ENCODE results near the gene SYT9.

Gene SYT9

GRCh38 chr11:7427733-7428132 lies 176.0 kb downstream of the SYT9 start:
- DNase-seq (ENCODE audit: low read depth in 2 of 2): no peak

GRCh38 chr11:7428196-7428595 lies 176.5 kb downstream of the SYT9 start:
- DNase-seq (ENCODE audit: low read depth in 2 of 2): no peak

DNA sequence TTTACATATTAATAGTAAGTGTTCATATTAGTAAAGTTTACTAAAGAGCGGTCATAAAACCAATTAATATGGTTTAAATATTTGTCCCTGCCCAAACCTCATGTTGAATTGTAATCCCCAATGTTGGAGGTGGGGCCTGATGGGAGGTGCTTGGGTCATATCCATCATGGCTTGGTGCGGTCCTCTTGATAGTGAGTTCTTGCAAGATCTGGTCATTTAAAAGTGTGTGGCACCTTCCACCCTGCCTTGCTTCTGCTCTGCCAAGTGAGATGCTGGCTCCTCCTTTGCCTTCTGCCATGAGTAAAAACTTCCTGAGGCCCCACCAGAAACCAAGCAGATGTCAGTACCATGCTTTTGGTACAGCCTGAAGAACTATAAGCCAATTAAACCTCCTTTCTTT lies 178.8 kb downstream of the SYT9 start:
- DNase-seq (ENCODE audit: low read depth in 2 of 2): no peak

DNA sequence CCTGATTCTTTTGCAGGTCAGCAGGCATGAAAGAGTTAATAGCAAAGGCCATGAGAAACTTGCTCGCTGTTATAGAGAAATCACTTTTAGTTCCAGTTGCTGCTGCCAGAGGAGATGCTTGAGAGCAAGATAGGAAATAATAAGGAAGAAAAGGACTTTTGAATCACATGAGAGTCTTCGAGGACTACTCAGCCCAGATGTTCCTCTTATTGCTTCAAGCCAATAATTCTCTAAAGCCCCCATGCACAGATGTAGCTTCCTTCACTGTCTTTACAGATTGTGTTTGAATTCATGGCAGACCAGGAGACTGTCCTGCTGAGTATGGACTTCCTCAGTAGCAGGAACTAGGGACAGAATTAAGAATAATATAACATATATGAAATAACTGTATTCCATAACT lies 183.5 kb downstream of the SYT9 start:
- DNase-seq (ENCODE audit: low read depth in 2 of 2): no peak

DNA sequence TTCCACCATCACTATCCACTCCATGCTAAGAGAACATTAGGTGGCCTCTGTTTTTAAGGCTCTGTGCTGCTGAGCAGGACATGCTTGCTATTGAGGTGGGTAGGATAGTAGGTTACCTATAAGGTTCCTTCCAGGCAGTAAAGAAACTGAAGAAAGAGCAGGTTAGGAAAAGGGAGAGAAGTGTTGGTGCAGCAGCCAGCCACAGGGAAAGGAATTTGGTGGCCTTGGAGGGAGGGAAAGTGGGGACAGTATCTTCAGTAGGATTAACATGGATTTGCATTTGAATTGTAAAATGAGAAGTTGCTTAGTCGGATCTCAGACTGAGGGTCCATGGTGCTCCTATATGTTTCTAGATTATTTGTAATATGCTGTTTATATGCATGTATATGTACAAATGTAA lies 184.4 kb downstream of the SYT9 start:
- DNase-seq (ENCODE audit: low read depth in 2 of 2): no peak

DNA sequence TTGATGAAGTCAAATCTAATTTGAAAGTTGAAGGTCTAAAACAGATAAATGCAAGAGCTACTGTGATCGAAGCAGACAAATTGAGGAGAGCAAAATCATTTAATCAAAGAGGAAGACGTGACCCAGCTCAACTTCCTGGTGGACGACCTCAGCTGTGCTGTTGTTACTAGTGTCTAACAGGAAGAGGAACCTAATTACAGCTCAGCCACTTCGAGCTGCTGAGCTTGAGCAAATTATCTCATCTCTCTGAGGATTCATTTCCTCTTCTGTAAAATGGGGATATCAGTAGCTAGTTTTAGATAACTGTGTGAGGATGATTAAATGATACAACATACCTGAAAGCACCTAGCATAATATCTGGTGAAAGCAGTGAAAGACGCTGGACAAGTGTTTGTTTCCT lies 185.0 kb downstream of the SYT9 start:
- no peak for DNase-seq (ENCODE audit: low read depth in 2 of 2)

DNA sequence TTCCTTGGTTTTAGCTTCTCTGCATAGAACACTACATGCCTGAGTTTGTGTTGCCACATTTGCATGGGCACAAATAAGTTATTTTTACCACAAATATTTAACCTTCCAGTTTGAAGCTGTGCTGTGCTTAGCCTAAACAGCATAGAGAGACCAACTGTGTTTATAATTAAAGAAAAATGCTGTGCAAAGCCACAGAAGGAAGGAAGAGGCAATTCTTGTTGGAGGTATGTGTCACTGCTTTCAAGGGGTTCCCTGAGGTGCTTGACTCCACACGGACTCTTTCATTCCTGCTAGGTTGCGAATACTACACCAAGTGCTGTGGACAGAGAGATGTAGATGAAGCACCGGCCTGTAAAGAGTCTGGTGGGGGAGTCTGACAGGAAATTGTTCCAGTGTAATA lies 186.0 kb downstream of the SYT9 start:
- peak; percentile 67 to 72 for DNase-seq (ENCODE audit: low read depth in 2 of 2)

DNA sequence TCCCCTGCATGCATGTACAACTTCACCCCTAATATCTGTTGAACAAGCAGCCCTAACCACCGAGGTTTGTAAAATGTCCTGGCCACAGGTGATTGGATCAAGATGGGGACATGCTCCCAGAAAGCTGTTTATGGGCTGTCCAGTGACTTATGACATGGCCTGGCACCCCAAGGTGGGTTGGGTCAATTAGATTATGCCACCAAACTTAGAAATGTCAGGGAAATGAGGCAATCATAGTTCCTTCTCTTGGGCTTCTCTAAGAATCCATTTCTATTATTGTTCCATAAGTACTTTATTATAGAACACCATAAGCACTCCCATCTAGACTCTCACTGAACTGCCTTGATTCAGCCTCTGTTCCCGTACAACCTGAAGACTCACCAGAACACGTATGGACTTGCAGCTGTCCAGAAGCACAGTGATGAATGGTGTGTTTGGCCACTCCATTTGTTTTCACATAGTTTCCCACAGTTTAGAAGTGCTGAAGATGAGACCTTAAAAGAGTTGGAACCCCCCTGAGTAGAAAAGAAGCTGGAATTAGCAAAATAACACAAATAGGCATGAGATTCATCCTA lies 188.1 kb downstream of the SYT9 start:
- no peak for DNase-seq (ENCODE audit: low read depth in 2 of 2)

- DNase-seq (ENCODE audit: low read depth in 2 of 2): peak; percentile 17 to 23
Observed at GRCh38 chr11:7442588-7443215, 191.0 kb downstream of the SYT9 start.

- no peak for DNase-seq (ENCODE audit: low read depth in 2 of 2)
Observed at GRCh38 chr11:7444091-7444981, 192.6 kb downstream of the SYT9 start.

- DNase-seq (ENCODE audit: low read depth in 2 of 2): no peak
Observed at GRCh38 chr11:7445564-7445963, 193.9 kb downstream of the SYT9 start.

DNA sequence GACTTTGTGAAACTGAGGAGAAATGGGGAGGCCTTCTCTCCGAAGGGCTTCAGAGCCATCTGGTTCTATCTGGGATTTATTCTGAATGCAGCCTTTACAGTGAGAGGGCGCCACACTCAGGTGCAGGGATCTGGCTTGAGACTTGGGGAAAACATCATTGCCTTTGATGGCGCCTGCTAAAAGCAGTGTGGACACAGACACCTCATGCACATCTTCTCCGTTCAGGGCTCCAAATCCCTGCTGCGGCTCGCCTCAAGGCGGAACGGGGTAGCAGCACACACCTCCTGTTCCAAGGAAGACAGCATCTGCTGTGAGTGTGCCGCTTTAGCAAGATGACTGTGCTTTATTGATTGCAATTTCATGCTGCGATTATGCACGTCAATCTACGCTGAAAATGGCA lies 196.5 kb downstream of the SYT9 start:
- DNase-seq (ENCODE audit: low read depth in 2 of 2): no peak

GRCh38 chr11:7449211-7449840 lies 197.6 kb downstream of the SYT9 start:
- no peak for DNase-seq (ENCODE audit: low read depth in 2 of 2)

GRCh38 chr11:7449841-7450214 lies 198.1 kb downstream of the SYT9 start:
- DNase-seq (ENCODE audit: low read depth in 2 of 2): no peak

- DNase-seq (ENCODE audit: low read depth in 2 of 2): no peak
Observed at GRCh38 chr11:7450836-7451235, 199.1 kb downstream of the SYT9 start.

DNA sequence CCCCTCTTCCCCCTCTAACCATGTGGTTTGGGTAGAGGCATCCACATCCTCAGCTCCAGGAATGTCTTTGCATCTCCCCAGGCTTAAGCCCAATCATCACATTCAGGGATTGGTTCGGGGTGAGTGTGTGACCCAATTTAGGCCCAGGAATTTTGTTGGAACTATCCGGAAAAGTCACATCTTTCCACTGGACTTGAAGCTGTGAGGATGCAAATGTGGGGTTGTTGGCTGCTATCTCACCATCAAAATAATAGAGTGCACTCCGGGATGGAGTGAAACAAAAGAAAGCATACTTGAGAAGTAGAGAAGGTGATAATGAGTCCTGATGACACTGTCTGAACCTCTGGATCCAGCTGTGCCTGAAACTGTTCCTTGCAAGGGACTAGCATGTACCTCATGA lies 199.8 kb downstream of the SYT9 start:
- DNase-seq (ENCODE audit: low read depth in 2 of 2): no peak

- no peak for DNase-seq (ENCODE audit: low read depth in 2 of 2)
Observed at GRCh38 chr11:7451952-7452494, 200.3 kb downstream of the SYT9 start.

GRCh38 chr11:7454854-7455253 lies 203.2 kb downstream of the SYT9 start:
- DNase-seq (ENCODE audit: low read depth in 2 of 2): no peak

GRCh38 chr11:7457211-7457610 lies 205.5 kb downstream of the SYT9 start:
- DNase-seq (ENCODE audit: low read depth in 2 of 2): no peak

DNA sequence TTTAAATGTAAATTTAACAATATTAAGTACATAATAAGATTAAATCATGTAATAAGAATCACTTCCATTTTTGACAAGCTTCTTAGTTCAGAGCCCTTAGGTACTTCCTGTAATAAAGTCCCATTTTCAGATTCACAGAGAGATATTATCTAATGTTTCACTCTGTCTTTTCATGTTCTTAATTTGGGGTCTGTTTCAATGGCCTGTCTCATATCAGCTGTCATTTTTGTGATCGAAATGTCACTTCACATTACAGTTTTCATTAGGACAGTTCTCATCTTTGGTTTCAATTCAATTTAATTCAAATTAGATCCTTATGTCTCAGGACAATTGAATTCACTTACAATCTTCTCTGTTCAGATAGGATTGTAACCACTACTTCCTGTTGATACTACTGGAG lies 211.0 kb downstream of the SYT9 start:
- DNase-seq (ENCODE audit: low read depth in 2 of 2): no peak

DNA sequence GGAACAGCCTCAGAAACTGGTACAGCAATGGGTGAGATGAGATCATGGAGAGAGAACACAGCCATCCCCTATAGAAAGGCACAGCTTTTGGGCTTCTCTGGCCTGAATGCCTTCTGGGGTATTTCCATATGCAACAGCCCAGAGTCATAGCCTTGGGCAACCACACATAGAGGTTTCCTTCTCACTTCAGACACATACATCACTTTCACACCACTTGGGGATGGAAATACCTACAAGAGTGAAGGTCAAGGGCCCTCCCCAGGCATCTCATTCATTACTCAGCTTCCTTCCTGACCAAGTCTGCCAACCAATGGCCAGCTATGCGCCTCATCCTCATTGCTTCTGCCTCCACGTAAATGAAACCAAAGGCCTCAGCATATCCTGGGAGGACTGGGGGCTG lies 215.9 kb downstream of the SYT9 start:
- no peak for DNase-seq (ENCODE audit: low read depth in 2 of 2)

- no peak for DNase-seq (ENCODE audit: low read depth in 2 of 2)
Observed at GRCh38 chr11:7469351-7469865, 217.7 kb downstream of the SYT9 start.
